ENCODE results near the gene OR2H1. TPM values are rescaled to one million over a fixed set of nuclear protein-coding genes. Genes with fewer than 3 reads are reported as not detected.

Gene OR2H1
- total and polyA plus RNA-seq, 2 experiments from 2014 or later = not detected

GRCh38 chr6:29447670-29448069 is 9.3 kb upstream of the OR2H1 start:
- no peak overlapping the region for H3K4me3 ChIP-seq
- TF ChIP-seq EZH2phosphoT487 (IDR thresholded peaks at IDR 0.05; ENCODE audit: insufficient read depth, low read depth) = no peak
- TF ChIP-seq EZH2 (IDR thresholded peaks at IDR 0.05; ENCODE audit: insufficient read depth, poor library complexity, severe bottlenecking) = no peak
- no peak overlapping the region for H3K4me2 ChIP-seq (ENCODE audit: unreplicated experiment)
- H3K79me2 ChIP-seq (ENCODE audit: insufficient read depth) = no peaks in the 10 kb centered on the region
- DNase-seq = no peak
- H3K4me1 ChIP-seq (ENCODE audit: insufficient read depth) = no peaks in the 10 kb centered on the region
- no peaks in the 10 kb centered on the region for H3F3A ChIP-seq (ENCODE audit: insufficient read depth)
- no peak overlapping the region for H3K9ac ChIP-seq
- H3K9me3 ChIP-seq (ENCODE audit: low read depth) = no peaks in the 10 kb centered on the region
- no peak overlapping the region for H2AFZ ChIP-seq
- H3K36me3 ChIP-seq (ENCODE audit: low read depth) = no peaks in the 10 kb centered on the region
- no peaks in the 10 kb centered on the region for H4K20me1 ChIP-seq (ENCODE audit: insufficient read depth)
- WGBS, 2 experiments (ENCODE audit: low coverage in 1 of 2, low lambda C conversion rate in 2 of 2, missing lambda C conversion rate in 2 of 2) = 11 to 43% methylated on average over 1 of the region's 1 CpG
- H3K27ac ChIP-seq = no peak overlapping the region
- H3K9me2 ChIP-seq (ENCODE audit: insufficient read depth) = no peaks in the 10 kb centered on the region
- in situ Hi-C loops (cut with MboI) = no loop called here
- H3K27me3 ChIP-seq (replicated peaks; ENCODE audit: insufficient read depth) = no peaks in the 10 kb centered on the region

DNA sequence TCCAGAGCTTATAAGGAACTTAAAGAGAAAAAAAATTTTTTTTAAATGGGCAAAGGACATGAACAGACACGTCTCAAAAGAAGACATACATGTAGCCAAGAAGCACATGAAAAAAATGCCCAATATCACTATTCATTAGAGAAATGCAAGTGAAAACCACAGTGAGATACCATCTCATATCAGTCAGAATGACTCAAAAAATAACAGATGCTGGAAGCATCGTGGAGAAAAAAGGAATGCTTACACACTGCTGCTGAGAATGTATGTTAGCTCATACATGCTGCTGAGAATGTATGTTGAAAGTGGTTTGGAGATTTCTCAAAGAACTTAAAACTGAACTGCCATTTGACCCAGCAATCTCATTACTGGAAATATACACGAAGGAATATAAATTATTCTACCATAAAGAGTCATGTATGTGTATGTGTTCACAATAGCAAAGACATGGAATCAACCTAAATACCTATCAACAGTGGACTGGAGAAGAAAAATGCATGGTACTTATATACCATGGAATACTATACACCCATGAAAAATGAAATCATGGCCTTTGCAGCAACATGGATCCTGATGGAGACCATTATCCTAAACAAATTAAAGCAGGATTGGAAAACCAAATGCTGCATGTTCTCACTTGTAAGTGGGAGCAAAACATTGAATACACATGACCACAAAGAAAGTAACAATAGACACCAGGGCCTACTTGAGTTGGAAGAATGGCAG is 5.3 kb upstream of the OR2H1 start:
- no peak overlapping the region for H3K9ac ChIP-seq
- no peaks in the 10 kb centered on the region for H4K20me1 ChIP-seq (ENCODE audit: insufficient read depth)
- H3K27ac ChIP-seq = no peak overlapping the region
- TF ChIP-seq EZH2phosphoT487 (IDR thresholded peaks at IDR 0.05; ENCODE audit: insufficient read depth, low read depth) = no peak
- TF ChIP-seq EZH2 (IDR thresholded peaks at IDR 0.05; ENCODE audit: insufficient read depth, poor library complexity, severe bottlenecking) = no peak
- in situ Hi-C loops (cut with MboI) = no loop called here
- no peaks in the 10 kb centered on the region for H3K27me3 ChIP-seq (replicated peaks; ENCODE audit: insufficient read depth)
- H3K4me2 ChIP-seq (ENCODE audit: unreplicated experiment) = no peak overlapping the region
- no peaks in the 10 kb centered on the region for H3K9me3 ChIP-seq (ENCODE audit: low read depth)
- no peaks in the 10 kb centered on the region for H3K9me2 ChIP-seq (ENCODE audit: insufficient read depth)
- no peak overlapping the region for H3K4me3 ChIP-seq
- no peaks in the 10 kb centered on the region for H3F3A ChIP-seq (ENCODE audit: insufficient read depth)
- 12 to 13% methylated on average over 3 of the region's 3 CpGs for WGBS, 2 experiments (ENCODE audit: low coverage in 1 of 2, low lambda C conversion rate in 2 of 2, missing lambda C conversion rate in 2 of 2)
- H3K36me3 ChIP-seq (ENCODE audit: low read depth) = no peaks in the 10 kb centered on the region
- no peaks in the 10 kb centered on the region for H3K79me2 ChIP-seq (ENCODE audit: insufficient read depth)
- H3K4me1 ChIP-seq (ENCODE audit: insufficient read depth) = no peaks in the 10 kb centered on the region
- H2AFZ ChIP-seq = no peak overlapping the region
- no peak for DNase-seq

DNA sequence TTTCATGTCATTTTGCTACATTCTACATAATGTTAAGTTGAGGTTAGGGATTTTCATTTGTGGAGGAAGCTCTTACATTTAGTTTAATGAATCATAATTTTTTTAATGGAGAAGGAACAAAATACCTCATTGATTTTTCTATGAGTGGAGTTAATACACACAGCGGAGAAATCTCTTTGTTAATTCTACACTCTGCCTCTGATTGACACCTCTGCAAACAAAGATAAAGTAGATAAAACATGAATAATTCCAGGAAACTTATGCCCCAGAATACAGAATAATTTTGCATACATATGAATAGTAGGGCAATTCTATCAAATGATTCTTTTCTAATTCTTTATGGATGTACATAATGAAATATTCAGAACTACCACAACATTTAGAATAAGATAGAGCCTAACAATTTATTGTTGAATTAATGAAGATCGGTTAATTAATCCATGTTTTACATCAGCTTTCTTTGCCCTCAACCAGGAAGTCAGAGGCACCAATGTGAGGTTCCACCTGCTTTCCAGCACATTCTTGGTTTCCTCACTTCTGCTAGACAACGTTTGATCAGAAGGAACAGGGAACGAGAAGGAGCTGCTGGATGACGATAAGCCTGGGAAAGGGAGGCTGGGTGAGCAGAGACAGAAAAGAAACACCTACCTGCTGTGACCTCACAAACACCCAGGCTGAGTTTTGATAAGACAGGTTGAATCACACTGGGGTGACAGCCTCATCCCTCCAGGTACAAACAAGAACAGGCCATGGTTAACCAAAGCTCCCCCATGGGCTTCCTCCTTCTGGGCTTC is 4.3 kb downstream of the OR2H1 start:
- in situ Hi-C loops (cut with MboI) = no loop called here
- Histone ChIP-seq H3K27ac (no peak overlapping the region), H3K9me3 (ENCODE audit: low read depth) (no peaks in the 10 kb centered on the region), H3F3A (ENCODE audit: insufficient read depth) (no peaks in the 10 kb centered on the region), H4K20me1 (ENCODE audit: insufficient read depth) (no peaks in the 10 kb centered on the region), H3K27me3 (replicated peaks; ENCODE audit: insufficient read depth) (no peaks in the 10 kb centered on the region), H3K79me2 (ENCODE audit: insufficient read depth) (no peaks in the 10 kb centered on the region), H3K9ac (no peak overlapping the region), H3K4me2 (ENCODE audit: unreplicated experiment) (no peak overlapping the region), H3K4me3 (no peak overlapping the region), H2AFZ (no peak overlapping the region), H3K36me3 (ENCODE audit: low read depth) (no peaks in the 10 kb centered on the region), H3K9me2 (ENCODE audit: insufficient read depth) (no peaks in the 10 kb centered on the region), H3K4me1 (ENCODE audit: insufficient read depth) (no peaks in the 10 kb centered on the region)
- WGBS, 2 experiments (ENCODE audit: low coverage in 1 of 2, low lambda C conversion rate in 2 of 2, missing lambda C conversion rate in 2 of 2) = 28 to 30% methylated on average over 5 of the region's 5 CpGs
- DNase-seq = no peak
- TF ChIP-seq EZH2 (IDR thresholded peaks at IDR 0.05; ENCODE audit: insufficient read depth, poor library complexity, severe bottlenecking) = no peak
- TF ChIP-seq EZH2phosphoT487 (IDR thresholded peaks at IDR 0.05; ENCODE audit: insufficient read depth, low read depth) = no peak

GRCh38 chr6:29462022-29462421 is 5.1 kb downstream of the OR2H1 start:
- Histone ChIP-seq H4K20me1 (ENCODE audit: insufficient read depth) (no peaks in the 10 kb centered on the region), H3K9me2 (ENCODE audit: insufficient read depth) (no peaks in the 10 kb centered on the region), H3K9me3 (ENCODE audit: low read depth) (no peaks in the 10 kb centered on the region), H3K27me3 (replicated peaks; ENCODE audit: insufficient read depth) (no peaks in the 10 kb centered on the region), H3K9ac (no peak overlapping the region), H3K4me1 (ENCODE audit: insufficient read depth) (no peaks in the 10 kb centered on the region), H3K79me2 (ENCODE audit: insufficient read depth) (no peaks in the 10 kb centered on the region), H2AFZ (no peak overlapping the region), H3K4me2 (ENCODE audit: unreplicated experiment) (no peak overlapping the region), H3F3A (ENCODE audit: insufficient read depth) (no peaks in the 10 kb centered on the region), H3K36me3 (ENCODE audit: low read depth) (no peaks in the 10 kb centered on the region), H3K27ac (no peak overlapping the region), H3K4me3 (no peak overlapping the region)
- DNase-seq = no peak
- in situ Hi-C loops (cut with MboI) = no loop called here
- 17% methylated on average over 6 of the region's 6 CpGs for WGBS, 2 experiments (ENCODE audit: low coverage in 1 of 2, low lambda C conversion rate in 2 of 2, missing lambda C conversion rate in 2 of 2)
- no peak for TF ChIP-seq EZH2phosphoT487 (IDR thresholded peaks at IDR 0.05; ENCODE audit: insufficient read depth, low read depth)
- no peak for TF ChIP-seq EZH2 (IDR thresholded peaks at IDR 0.05; ENCODE audit: insufficient read depth, poor library complexity, severe bottlenecking)
